ENCODE data around the gene BABAM2. TPM values are rescaled to one million over a fixed set of nuclear protein-coding genes. Genes with fewer than 3 reads are reported as not detected.

Gene BABAM2
- total RNA-seq, 4 donors from 2014 or later: 23.7 to 41.1 (median 27.9) TPM

GRCh38 chr2:28282248-28282647 is 391.7 kb downstream of the BABAM2 start:
- DNase-seq (ENCODE audit: low spot score in 2 of 2): no peak
- Histone ChIP-seq H3K4me1 (peaks cover 12% of the 10 kb centered on the region), H3K27ac (no peak overlapping the region), H3K4me3 (no peak overlapping the region), H3K27me3 (no peaks in the 10 kb centered on the region), H3K9me3 (no peaks in the 10 kb centered on the region), H3K36me3 (no peaks in the 10 kb centered on the region)
- WGBS: 77% methylated on average over 3 of the region's 3 CpGs
- TF ChIP-seq POLR2A (IDR thresholded peaks at IDR 0.05) (no peak), CTCF (IDR thresholded peaks at IDR 0.05) (no peak), POLR2AphosphoS5 (IDR thresholded peaks at IDR 0.05) (no peak), EP300 (IDR thresholded peaks at IDR 0.05) (no peak)

- no peak for TF ChIP-seq EP300 (IDR thresholded peaks at IDR 0.05)
- TF ChIP-seq CTCF (IDR thresholded peaks at IDR 0.05): no peak
- no peak for TF ChIP-seq POLR2A (IDR thresholded peaks at IDR 0.05)
- TF ChIP-seq POLR2AphosphoS5 (IDR thresholded peaks at IDR 0.05): no peak
- Histone ChIP-seq H3K27ac (no peak overlapping the region), H3K27me3 (no peaks in the 10 kb centered on the region), H3K4me1 (peaks cover 12% of the 10 kb centered on the region), H3K4me3 (no peak overlapping the region), H3K36me3 (no peaks in the 10 kb centered on the region), H3K9me3 (no peaks in the 10 kb centered on the region)
- no peak for DNase-seq (ENCODE audit: low spot score in 2 of 2)
- 87% methylated on average over 7 of the region's 7 CpGs for WGBS
Observed at GRCh38 chr2:28282861-28283646, 392.5 kb downstream of the BABAM2 start.

- peaks cover 12% of the 10 kb centered on the region for H3K4me1 ChIP-seq
Observed at GRCh38 chr2:28283861-28284260, 393.3 kb downstream of the BABAM2 start.

GRCh38 chr2:28286678-28287077 is 396.1 kb downstream of the BABAM2 start:
- TF ChIP-seq CTCF (IDR thresholded peaks at IDR 0.05) (no peak), EP300 (IDR thresholded peaks at IDR 0.05) (no peak), POLR2AphosphoS5 (IDR thresholded peaks at IDR 0.05) (no peak), POLR2A (IDR thresholded peaks at IDR 0.05) (no peak)
- no peaks in the 10 kb centered on the region for H3K27me3 ChIP-seq
- no peak overlapping the region for H3K27ac ChIP-seq

More at GRCh38 chr2:28283861-28284260, 393.3 kb downstream of the BABAM2 start:
- H3K27ac ChIP-seq: no peak overlapping the region
- DNase-seq (ENCODE audit: low spot score in 2 of 2): no peak
- no peaks in the 10 kb centered on the region for H3K27me3 ChIP-seq
- no peak overlapping the region for H3K4me3 ChIP-seq
- WGBS: 65% methylated on average over 1 of the region's 1 CpG
- H3K9me3 ChIP-seq: no peaks in the 10 kb centered on the region
- no peaks in the 10 kb centered on the region for H3K36me3 ChIP-seq
- TF ChIP-seq POLR2AphosphoS5 (IDR thresholded peaks at IDR 0.05) (no peak), CTCF (IDR thresholded peaks at IDR 0.05) (no peak), POLR2A (IDR thresholded peaks at IDR 0.05) (no peak), EP300 (IDR thresholded peaks at IDR 0.05) (no peak)

DNA sequence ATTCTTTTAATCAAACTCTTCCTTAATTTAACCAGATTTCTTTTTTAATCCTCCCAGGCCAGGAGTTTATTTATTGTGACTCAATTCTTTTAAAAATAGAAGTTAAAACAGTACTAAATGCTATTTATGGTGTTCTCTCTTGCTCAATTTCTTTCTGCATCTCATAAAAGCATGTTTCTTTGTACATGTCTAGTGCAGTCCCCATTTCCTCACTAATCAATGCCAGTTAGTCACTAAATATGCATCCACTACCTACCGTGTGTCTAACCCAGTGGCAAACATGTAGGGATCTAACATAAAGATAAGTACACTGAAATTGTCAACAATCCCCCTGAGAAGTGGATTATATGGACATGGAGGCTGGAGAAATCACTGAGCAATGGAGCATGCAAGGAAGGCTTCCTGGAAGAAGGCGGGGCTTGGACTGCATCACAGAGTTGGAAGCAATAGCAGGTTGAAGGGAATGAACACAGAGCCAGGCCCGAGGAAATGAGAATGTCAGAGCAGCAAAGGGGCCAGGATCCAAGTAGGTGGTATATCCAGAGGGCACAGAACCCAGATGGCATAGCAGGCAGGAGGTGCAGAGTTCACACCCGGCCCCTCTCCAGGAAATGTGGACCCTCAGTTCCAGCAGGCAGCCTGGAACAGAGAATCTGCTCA is 396.9 kb downstream of the BABAM2 start:
- H3K4me3 ChIP-seq: no peak overlapping the region
- no peak for DNase-seq (ENCODE audit: low spot score in 2 of 2)
- peaks cover 12% of the 10 kb centered on the region for H3K4me1 ChIP-seq
- H3K36me3 ChIP-seq: no peaks in the 10 kb centered on the region
- H3K27me3 ChIP-seq: no peaks in the 10 kb centered on the region
- H3K27ac ChIP-seq: no peak overlapping the region
- no peaks in the 10 kb centered on the region for H3K9me3 ChIP-seq
- WGBS: 63% methylated on average over 4 of the region's 4 CpGs
- no peak for TF ChIP-seq POLR2A (IDR thresholded peaks at IDR 0.05)
- TF ChIP-seq POLR2AphosphoS5 (IDR thresholded peaks at IDR 0.05): no peak
- TF ChIP-seq CTCF (IDR thresholded peaks at IDR 0.05): no peak
- no peak for TF ChIP-seq EP300 (IDR thresholded peaks at IDR 0.05)

More at GRCh38 chr2:28286678-28287077, 396.1 kb downstream of the BABAM2 start:
- peaks cover 12% of the 10 kb centered on the region for H3K4me1 ChIP-seq
- WGBS: 84% methylated on average over 5 of the region's 5 CpGs
- H3K4me3 ChIP-seq: no peak overlapping the region
- H3K9me3 ChIP-seq: no peaks in the 10 kb centered on the region
- DNase-seq (ENCODE audit: low spot score in 2 of 2): no peak
- H3K36me3 ChIP-seq: no peaks in the 10 kb centered on the region
